Measurements from ENCODE around the gene ERC2.
A peak's percentile ranks its signal among the peaks of the same experiment; 100 is the strongest.

ERC2 gene

DNA sequence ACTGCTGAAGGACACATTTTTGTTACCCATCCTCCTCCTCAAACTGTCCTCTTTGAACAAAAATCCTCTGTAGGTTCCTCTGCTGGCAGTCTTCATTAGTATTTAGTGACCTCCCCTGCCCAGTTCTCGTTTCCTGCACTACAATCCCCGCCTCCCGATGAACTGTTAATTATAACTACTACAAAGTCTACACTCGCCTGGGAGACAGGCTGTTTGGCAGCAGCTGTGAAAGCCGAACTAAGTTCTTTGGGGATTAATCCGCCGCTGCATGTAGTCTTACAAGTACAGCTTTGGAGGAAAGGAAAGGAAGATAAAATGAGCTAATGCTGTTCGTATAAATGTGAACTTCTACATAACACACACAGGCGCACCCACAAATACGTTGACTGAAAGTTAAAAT lies 821.2 kb downstream of the ERC2 start:
- no peak for DNase-seq (ENCODE audit: low read depth in 2 of 2)

DNA sequence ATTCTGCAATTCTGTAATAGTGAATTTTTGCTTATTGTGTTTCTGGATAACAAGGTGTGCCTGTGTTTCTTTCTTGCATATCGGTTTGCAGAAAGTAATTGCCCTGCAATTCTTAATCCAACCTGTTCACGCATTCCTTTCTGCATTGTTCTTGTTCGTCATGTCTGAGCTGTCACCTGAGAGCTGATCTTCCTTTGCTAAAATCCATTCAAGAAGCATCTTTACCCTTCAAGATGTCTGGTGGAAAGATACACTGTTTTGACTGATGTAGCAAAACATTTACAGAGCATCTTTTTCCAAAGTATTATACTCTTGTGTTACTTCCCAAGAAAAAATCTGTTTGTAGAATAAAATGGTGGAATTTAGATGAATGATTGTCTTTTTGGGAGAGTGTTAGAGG lies 822.1 kb downstream of the ERC2 start:
- no peak for DNase-seq (ENCODE audit: low read depth in 2 of 2)

DNA sequence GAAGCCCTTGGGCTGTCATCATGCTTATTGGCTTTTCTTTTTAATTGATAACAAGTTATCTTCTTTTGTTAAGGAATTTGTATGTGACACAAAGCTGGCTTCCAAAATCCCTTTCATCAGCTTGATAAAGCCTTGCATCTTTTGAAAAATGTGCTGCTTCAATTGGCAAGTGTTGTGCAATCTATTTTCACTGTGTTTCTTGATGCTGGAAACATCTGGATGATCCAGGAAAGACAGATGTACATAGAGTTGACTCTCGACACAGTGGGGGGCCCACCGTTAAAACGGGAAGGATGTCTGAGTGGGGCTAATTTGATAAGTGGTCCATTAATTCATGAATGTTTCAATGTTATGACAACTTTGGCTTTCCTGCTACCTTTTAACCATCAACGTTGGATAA lies 822.8 kb downstream of the ERC2 start:
- DNase-seq (ENCODE audit: low read depth in 2 of 2) = no peak

DNA sequence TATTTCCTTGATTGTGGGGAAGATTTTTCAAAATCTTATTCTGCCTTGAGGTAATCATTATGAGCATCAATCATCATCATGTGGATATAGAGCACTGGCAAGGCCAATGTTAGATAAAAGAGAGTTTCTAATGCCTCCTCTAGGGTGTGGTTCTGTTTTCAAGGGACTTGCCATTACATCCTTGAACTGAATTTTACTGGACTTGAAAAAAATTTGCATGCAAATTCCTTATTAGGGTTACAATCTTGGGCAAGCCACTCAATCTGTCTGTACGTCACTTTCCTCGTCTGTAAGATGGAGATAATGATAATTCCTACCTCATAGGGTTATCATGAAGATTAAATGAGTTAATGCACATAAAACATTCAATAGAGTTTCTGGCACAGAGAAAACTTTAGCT lies 825.0 kb downstream of the ERC2 start:
- no peak for DNase-seq (ENCODE audit: low read depth in 2 of 2)

DNA sequence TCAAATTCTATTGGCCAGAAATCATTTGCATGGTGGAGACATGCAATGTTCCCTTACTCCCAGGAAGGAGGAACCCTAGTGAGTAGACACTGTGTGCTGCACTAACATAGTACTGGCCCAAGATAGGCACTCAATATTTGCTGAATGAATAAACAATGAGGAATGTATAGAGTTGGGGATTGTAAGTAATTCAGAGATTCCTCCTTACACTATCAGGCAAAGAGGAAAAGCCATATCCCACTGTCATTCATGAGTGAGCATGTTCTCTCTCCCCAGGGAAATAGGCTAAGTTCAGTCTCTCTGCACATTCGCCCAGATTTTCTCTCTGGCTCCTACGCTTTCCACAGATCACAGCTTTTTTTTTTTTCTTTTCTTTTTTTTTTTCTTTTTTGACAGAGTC lies 826.3 kb downstream of the ERC2 start:
- no peak for DNase-seq (ENCODE audit: low read depth in 2 of 2)

DNA sequence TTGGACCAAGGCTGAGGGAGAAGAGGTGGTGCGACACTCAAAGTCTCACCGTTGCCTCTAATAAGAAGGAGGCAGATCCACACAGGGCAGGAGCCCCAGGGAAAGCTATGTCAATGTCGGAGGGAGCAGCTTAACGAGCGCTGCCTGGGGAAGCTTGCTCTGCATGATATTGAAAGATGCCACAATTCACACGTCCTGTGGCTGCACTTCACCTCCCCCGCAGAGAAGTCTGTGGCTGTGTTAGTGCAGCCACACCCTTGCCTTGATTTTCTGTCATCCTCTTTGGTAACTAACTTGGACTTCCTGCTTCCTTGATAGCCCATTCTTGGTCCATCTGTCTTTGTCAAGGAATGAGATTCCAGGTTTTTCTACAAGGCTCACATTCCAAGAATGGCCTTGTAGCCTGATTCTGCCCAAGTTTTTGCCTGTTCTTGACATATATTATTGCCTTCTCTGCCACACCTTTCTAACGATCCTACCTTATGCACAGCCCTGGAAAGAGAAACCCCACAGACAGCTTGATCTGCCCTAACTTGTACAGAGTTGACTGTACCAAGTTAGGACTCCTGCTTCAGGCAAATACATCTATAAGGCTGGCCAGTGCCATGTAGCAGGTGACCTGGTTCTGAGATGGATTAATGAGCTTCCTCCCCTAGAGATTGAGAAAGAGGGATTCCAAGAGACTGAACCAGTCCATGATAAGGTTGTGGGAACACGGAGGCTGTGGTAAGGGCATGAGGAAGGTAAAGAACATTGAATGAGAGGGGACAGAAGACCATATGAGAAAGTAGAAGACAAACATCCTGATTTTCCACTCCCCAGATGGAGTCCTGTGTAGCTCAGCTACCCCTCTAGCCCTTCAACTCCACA lies 828.1 kb downstream of the ERC2 start:
- DNase-seq (ENCODE audit: low read depth in 2 of 2) = no peak

DNA sequence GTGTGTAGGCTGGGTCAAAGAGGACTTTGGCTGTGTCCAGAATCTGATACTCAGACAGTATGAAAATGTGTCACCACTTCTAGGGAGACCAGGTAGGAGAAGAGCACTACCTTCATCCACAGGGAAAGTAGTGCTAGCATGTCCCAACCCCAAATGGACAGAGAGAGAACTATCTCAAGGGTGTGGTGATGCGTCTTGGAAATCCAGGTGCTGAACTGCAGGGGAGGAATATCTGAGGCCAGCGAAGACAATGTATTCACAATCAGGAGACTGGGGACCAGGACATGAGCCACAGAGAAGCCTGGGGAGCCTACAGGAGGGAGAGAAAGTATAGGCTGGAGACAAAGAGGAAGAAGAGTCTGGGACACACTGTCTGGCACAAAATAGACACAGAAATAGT lies 829.1 kb downstream of the ERC2 start:
- no peak for DNase-seq (ENCODE audit: low read depth in 2 of 2)

DNA sequence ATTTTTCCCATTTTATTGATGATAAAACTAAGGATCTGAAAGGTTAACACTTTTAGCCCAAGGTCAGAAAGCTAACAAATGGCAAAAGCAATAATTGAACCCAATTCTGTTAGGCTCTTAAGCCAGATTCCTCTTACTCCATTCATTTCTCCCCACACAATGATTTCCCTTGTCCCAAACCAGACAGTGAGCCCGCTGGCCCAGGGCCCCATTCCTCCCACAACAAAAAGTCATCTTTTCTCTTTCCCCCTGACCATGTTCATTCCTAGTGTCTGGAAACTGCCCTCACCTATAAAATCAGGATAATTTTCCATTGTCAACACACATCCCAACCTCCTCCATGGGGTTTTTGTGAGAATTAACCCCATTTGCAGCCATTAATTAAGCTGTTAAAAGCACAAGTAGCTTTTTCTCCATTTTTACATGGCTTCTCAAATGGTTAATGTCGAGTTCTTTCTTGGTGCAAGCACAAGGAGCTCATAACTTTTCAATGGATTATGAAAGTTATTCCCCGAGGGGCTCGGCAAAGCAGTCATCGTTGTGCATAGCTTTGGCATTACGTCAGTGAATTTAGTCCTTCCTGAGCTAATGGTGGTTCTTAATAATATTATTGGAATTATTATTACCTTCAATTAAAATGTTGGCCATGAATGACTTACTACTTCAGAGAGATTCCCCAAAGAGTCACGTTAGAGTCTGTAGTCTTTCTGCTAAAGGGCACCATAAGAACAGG lies 830.2 kb downstream of the ERC2 start:
- no peak for DNase-seq (ENCODE audit: low read depth in 2 of 2)

DNA sequence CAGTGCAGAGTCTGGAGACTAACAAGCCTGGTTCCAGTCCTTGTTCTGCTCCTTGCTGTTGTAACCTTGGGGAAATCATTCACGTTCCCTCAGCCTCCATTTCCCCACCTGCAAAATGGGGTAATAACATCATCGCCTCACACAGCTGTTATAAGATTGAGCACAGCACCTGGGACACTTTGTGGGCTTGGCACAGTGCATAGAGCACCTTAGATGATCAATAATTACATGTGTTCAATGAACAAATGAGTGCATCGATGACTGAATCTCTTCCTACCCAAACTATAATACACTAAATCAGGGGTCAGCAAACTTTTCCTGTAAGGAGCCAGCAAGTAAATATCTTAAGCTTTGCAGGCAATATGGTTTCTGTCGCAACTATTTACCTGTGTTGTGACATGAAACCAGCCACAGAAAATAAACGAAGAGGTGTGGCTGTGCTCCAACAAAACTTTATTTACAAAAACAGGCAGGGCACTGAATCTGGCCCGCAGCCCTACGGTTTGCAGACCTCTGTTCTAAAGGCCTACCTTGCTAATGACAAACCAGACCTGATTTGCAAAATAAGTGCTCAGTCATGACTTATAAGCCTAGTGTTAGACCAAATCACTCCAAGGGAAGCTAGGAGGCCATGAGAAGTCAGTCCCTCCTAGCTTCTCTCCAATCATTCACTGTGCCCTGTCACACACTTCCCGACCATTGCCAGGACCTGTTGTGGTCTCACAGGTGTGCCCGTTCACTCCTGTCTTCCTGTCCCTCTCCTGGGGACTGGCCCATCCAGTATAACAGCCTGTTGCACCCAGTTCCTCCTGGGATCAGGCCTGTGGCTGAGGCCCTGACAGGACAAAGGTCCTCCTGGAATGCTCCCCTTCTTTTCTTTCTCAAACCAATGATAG lies 831.7 kb downstream of the ERC2 start:
- no peak for DNase-seq (ENCODE audit: low read depth in 2 of 2)

DNA sequence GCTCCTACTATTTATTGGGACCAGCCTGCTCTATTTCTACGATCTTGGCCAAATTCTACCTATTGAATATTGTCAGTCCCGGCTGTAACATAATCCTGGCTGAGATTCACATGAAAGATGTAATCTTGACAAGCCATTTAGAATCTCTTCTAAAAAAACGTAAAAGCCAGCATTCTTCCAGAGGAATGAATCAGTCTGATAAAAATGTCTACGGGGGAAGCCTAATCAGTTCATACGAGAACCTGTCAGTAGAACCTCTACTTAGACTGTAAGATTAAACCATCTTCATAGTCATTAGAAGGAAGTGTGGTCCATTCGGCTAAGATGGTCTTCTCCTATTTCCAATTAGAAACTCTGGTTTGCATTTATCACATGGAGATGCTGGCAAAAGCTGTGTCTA lies 833.9 kb downstream of the ERC2 start:
- no peak for DNase-seq (ENCODE audit: low read depth in 2 of 2)

DNA sequence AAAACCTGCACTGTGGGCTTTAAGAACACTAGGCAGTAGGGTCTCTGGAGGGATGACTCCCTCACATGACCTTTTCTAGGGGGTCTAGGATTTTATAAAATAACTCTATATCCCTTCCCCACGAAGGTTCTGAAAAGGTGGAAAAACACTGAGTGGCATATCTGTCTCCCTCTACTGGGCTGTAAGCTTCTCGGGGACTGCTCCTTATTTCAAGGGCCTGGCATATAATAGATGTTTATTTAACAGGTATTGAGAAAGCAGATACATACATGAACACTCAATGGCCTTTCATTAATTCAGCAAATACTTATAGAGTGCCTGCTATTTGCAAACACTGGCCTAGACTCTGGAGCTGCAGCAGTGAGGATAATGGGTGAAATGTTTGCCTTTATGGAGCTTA lies 834.9 kb downstream of the ERC2 start:
- no peak for DNase-seq (ENCODE audit: low read depth in 2 of 2)

DNA sequence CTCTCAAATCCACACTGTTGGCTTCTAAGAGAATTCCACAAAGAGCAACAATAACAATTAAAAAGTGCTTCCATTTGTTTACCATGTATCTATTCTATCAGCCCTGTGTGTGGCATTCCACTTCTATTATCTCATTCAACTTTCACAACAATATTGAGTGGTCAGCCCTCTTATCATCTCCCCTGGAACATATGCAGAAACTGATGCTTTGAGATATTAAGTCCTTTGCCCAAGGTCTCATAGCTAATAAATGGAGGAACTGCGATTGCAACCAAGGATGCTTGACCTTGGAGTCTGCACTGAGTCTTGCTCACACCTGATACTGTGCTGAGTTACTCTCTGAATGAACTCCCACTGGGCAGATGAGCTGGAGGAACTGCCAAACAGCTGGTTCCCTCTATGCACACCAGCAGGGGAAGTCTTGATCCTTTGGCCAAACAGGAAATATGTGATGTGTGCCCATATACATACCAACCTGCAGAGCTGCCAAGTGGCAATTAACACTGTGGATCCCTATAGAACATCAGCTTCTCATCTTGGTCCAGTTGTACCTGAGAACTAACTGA lies 836.4 kb downstream of the ERC2 start:
- no peak for DNase-seq (ENCODE audit: low read depth in 2 of 2)

DNA sequence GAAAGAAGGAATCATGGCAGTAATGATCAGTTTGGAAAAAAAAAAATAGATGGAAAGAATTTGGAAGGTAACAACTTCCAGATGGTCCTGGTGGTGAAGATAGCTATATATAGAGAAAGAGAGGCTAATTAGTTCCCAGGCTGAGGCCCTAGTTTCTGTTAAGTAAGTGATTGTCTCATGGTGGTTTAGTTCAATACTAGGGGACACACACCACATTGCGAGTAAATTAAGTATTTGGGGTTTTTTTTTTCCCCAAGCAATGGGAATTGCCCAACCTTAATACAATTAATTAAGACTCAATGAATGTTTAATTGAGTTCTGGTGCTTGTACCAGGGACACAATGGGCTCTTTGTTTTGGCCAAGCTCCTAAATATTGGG lies 837.4 kb downstream of the ERC2 start:
- no peak for DNase-seq (ENCODE audit: low read depth in 2 of 2)

DNA sequence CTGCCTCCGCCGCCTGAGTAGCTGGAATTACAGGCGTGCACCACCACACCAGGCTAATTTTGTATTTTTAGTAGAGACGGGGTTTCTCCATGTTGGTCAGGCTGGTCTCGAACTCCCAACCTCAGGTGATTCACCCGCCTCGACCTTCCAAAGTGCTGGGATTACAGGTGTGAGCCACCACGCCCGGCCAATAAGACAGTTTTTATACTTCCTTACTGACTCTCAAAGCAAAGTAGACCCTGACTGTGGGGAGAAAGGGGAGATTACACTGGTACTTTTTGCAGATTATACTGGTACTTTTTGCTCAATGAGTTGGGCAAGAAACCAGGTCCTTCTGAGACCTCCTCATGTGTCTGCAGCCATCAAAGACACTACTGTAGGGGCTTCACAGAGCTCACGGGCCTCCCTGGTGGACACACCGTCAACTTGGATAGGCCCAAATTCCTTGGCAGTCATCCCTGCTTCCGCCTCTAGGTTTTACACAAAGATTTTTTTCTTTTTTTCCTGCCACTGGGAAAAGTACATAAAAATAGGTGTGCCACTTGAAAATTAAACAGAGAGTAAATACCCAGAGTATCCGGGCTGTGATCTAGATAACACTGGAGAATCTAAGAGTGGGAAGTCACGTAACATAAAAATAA lies 837.9 kb downstream of the ERC2 start:
- no peak for DNase-seq (ENCODE audit: low read depth in 2 of 2)

DNA sequence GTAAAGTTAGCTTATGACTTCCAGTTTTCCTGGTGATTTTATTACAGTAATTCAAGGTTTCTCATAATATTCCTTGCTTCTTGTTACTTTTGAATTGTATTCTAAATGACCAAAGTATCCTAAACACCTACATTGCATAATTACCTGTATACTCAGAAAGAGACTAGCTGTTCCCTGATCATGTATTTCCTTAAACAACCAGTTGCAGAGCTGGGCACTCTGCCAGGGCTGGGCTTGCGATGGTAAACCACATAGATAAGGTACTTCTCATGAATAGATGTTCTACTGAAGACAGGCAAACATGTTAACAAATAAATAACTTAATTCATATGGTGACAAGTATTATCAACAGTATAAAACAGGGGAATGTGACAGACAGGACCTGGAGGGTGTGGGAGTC lies 838.8 kb downstream of the ERC2 start:
- DNase-seq (ENCODE audit: low read depth in 2 of 2) = peak in 1 of 2 donors; percentile 1

DNA sequence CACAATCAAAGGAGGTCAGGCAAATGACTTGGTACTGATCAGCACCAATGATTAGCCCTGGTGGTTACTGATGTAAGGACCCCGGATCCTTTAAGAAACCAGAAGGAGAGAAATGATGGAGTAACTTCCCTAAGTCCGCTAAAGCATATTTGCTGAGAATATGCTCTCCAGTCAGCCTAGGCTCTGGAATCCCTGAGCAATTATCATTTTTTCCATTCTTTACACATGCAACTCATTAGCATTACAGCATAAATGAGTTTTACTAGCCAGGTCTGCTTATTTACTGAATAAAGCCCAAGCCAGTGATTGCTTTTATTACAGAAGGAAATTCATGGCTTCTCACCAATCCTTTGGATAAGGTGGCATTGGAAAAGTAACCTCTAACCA lies 842.0 kb downstream of the ERC2 start:
- no peak for DNase-seq (ENCODE audit: low read depth in 2 of 2)

DNA sequence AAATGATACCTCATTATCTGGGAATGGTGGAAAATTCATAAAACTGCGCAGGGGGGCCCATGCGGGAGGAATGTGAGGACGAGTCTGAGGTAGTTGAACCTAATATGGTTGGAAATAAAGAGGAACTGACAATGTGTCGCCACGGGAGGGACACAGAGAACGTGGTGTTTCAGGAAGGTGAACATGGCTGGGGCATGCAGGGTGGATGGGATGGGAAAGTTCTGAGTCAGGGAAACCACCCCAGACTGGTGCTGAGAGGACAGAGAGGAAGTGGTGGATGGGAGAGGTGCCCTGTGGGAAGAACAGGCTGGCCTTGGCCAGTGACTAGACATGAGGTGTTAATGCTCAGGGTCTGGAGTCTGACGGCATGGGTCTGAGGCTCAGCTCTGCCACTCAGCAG lies 844.0 kb downstream of the ERC2 start:
- no peak for DNase-seq (ENCODE audit: low read depth in 2 of 2)

DNA sequence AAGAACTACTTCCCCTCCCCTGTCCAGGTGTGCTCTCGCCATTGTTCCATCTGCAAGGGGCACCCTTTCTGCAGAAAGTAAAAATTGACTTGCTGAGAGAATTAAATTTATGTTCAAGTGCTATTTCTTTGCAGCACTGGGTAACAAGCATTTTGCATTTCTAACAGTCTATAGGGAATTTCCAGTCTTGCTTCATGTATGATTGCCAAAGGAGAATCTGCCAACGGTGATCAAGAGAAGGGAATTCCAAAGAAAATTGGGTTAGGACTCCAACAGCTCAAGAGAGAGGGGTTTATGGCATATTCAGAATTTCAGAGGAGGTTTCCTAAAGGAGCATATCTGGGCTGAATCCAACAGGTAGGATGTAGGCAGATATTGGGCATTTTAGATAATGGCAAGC lies 844.5 kb downstream of the ERC2 start:
- DNase-seq (ENCODE audit: low read depth in 2 of 2) = no peak

DNA sequence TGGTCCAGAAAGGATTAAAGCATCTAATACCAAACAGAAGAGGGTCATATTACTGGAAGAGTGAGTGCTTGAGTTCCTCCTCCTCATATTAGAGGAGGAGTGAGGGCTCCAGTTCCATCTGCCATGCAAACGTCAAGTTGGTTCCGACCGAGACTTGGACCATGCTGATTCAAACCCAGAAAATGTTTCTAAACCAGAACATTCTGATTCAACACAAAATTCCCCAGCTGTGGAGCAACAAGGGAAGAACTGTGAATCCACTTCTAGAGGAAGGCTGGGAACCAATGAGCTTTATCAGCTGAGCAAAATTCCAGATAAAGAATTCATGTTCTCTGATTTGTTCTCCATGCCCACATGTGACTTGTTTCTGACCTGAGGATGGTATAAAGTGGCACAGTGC lies 845.5 kb downstream of the ERC2 start:
- no peak for DNase-seq (ENCODE audit: low read depth in 2 of 2)

DNA sequence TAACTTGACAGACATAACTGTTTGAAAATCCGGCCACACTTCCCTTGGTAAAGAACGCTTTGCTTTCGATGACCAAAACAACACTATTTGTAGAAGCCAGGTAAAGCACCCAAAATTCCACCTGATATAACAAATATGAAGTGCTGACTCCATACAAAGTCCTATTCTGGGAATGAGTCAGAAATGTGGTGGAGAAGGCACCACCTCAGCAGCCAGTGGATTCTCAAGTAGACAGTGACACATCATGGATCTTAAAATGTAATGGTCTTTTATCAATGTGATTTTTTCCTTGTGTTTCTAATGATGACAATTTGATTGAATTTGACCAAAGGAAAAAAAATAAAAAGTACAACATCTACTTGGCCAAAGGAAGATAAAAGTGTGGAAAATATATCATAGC lies 846.2 kb downstream of the ERC2 start:
- no peak for DNase-seq (ENCODE audit: low read depth in 2 of 2)

DNA sequence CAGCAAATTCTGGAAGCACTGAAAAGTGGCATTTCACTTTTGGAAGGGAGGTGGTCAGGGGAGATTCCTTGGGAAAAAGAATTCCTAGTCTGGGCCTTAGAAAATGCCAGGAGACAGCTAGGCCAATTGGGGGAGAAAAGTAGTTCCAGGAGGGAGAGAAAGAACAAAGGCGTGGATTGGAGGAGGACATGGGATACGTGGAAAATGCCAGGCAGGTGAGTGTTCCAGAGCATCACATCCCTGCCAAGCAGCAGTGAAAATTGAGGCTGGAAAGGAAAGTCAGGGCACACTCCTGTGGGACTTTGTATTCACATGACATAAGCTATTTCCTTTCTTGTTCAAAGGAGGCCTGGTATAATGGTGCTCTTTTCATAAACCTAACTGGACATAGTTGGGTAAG lies 846.6 kb downstream of the ERC2 start:
- DNase-seq (ENCODE audit: low read depth in 2 of 2) = no peak

DNA sequence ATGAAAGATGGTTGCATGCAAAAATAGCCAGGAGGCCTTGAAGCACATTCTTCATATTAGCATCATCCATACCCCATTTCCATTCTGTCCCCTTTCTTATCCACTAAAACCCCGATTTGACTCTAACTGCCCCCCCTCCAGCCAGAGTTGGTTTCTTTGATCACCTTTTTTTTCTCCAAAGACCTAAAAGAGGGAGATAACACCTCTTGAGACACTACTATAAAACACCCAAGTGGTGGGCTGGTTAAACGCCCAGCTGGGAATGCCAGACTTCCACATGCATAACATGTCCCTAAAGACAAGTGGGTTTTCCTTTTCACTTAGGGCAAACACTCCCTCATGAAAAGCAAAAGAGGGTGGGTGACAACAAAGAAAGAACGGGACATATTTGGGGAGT lies 847.2 kb downstream of the ERC2 start:
- no peak for DNase-seq (ENCODE audit: low read depth in 2 of 2)

Data from stimulated activated CD4-positive, alpha-beta T cell treated with anti-CD3 and anti-CD28 coated beads, Interleukin-1b, Interleukin-23, amount 100 ng/mL, for 4 hours (primary cell).